22Rv1 (cell line): ENCODE data around the gene OR4Q2.

Source experiments
- H3K27ac ChIP-seq: fragments of 450-650 bp; 2 replicates; pipeline ENCODE4 v1.5.1; 2017
- ZFX ChIP-seq: fragments of 450-650 bp; IDR thresholded peaks from 2 replicates; pipeline ENCODE4 v1.6.1; 2017; ENCODE audit warnings: antibody characterized with exemption, borderline replicate concordance
- TF ChIP-seq, protein P1 (sequence below): fragments of 450-650 bp; IDR thresholded peaks from 2 replicates; pipeline ENCODE4 v1.5.1; 2017; ENCODE audit warnings: mild to moderate bottlenecking

Gene OR4Q2

GRCh38 chr14:20031058-20031457 lies 29.1 kb downstream of the OR4Q2 start:
- no peak overlapping the region for H3K27ac ChIP-seq
- TF ChIP-seq, protein P1, sequence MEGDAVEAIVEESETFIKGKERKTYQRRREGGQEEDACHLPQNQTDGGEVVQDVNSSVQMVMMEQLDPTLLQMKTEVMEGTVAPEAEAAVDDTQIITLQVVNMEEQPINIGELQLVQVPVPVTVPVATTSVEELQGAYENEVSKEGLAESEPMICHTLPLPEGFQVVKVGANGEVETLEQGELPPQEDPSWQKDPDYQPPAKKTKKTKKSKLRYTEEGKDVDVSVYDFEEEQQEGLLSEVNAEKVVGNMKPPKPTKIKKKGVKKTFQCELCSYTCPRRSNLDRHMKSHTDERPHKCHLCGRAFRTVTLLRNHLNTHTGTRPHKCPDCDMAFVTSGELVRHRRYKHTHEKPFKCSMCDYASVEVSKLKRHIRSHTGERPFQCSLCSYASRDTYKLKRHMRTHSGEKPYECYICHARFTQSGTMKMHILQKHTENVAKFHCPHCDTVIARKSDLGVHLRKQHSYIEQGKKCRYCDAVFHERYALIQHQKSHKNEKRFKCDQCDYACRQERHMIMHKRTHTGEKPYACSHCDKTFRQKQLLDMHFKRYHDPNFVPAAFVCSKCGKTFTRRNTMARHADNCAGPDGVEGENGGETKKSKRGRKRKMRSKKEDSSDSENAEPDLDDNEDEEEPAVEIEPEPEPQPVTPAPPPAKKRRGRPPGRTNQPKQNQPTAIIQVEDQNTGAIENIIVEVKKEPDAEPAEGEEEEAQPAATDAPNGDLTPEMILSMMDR: no peak
- no peak for TF ChIP-seq ZFX

DNA sequence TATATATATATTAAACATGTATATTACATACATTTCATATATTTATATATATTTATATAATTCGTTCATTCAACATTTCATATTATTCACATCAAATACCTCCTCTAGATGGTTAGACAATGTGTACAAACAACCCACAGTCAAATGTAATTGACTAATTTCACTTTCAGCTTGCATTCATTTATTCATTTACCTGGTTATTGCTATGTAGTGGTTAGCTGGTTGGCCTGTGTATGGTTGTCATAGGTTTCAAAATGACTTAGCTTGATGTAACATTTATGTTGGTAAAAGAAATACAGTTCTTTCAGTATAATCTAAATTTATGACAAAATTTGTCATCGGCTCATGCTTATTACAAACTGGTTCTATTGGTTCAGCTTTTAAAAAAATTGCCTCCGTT lies 33.5 kb downstream of the OR4Q2 start:
- no peak for TF ChIP-seq ZFX
- TF ChIP-seq, protein P1: no peak
- H3K27ac ChIP-seq: no peak overlapping the region

DNA sequence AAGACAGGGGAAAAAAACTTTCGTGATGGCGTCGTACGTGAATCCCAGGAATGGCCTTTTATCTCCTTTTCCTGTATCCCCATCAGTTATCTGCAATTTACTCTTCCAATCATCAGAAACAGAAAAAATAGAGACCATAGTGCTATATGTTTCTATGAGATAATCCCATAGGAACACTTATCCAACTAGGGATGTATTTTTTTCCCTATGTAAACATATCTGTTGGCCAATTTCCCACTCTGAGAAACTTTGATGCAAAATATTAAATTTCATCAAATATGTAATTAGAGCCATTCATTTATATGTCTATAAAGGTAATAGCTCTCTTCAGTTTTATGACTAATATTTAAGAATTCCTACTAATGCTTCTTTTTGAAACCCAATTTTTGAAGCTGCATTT lies 34.0 kb downstream of the OR4Q2 start, which contains the start of gene OR4K13:
Gene OR4K13, minus strand, starts transcription at position 101 of the 400 bp plus-strand sequence. CDS start 1,280 bp downstream, outside the sequence.
- TF ChIP-seq, protein P1: no peak
- TF ChIP-seq ZFX: no peak
- no peak within 1 kb of the TSS for H3K27ac ChIP-seq

GRCh38 chr14:20044243-20044642 lies 42.3 kb downstream of the OR4Q2 start:
- no peak overlapping the region for H3K27ac ChIP-seq
- no peak for TF ChIP-seq ZFX
- TF ChIP-seq, protein P1: no peak

- H3K27ac ChIP-seq: no peak overlapping the region
Observed at GRCh38 chr14:20048202-20048601, 46.2 kb downstream of the OR4Q2 start.

More at GRCh38 chr14:20048202-20048601, 46.2 kb downstream of the OR4Q2 start:
- TF ChIP-seq, protein P1: no peak
- no peak for TF ChIP-seq ZFX
